GM12878 (cell line): ENCODE results near the gene DCAF11. TPM values are rescaled to one million over a fixed set of nuclear protein-coding genes. Genes with fewer than 3 reads are reported as not detected.

Experiments used
- ATAC-seq: fragments of 200-7000 bp; cut with Tn5 transposase; 3 replicates; pipeline ENCODE4 v1.9.1; 2020; ENCODE audit warnings: mild to moderate bottlenecking, moderate library complexity
- BruUV-seq: library from RNA; stranded (reverse); fragments of 400-500 nt; replicated peaks from 2 replicates; lab custom pipeline; 2021; lab: Mats Ljungman, UMichigan
- CTCF ChIA-PET: fragments of 300-600 bp; sonication (Branson Sonifier 250); formaldehyde crosslinking; extraction: SDS; loops from one replicate; lab custom pipeline; 2021; ENCODE audit warnings: inconsistent platforms; lab: Yijun Ruan, JAX
- POLR2A ChIA-PET: fragments of 350-600 bp; formaldehyde crosslinking; extraction: SDS; loops from one replicate; lab custom pipeline; 2021; ENCODE audit warnings: inconsistent platforms; lab: Charles Lee
- RAD21 ChIA-PET: fragments of 300-600 bp; sonication (Branson Sonifier 250); formaldehyde crosslinking; loops from one replicate; lab custom pipeline; 2023; ENCODE audit warnings: antibody characterized with exemption; ENCODE audit not compliant: unreplicated experiment; lab: Charles Lee
- SMC1A ChIA-PET: fragments of 300-600 bp; sonication (Branson Sonifier 250); formaldehyde crosslinking; loops from one replicate; lab custom pipeline; 2023; ENCODE audit not compliant: unreplicated experiment, uncharacterized antibody; lab: Charles Lee
- DNase-seq: peaks from one replicate; pipeline ENCODE4 v3.0.0-alpha.2; 2011; ENCODE audit warnings: low read depth, low spot score
- FAIRE-seq: peaks from 3 replicates; lab custom pipeline; 2011; peaks lifted over from hg19 to GRCh38; lab: Jason Lieb, UNC
- H2AFZ ChIP-seq: 2 replicates; pipeline ENCODE4 v1.6.0; 2011; ENCODE audit warnings: low read depth, low read length, control low read depth; ENCODE audit not compliant: control insufficient read depth
- H3K27ac ChIP-seq: 2 replicates; pipeline ENCODE4 v1.5.1; 2011; ENCODE audit warnings: control low read depth; ENCODE audit not compliant: control insufficient read depth, insufficient read depth
- H3K27me3 ChIP-seq, 2 experiments: replicated peaks in 1 of 2; 2 replicates each; pipeline versions ENCODE4 v1.6.0 to v1.6.1; 2011; ENCODE audit warnings: low read length in 1 of 2; ENCODE audit not compliant: control insufficient read depth in 2 of 2, insufficient read depth in 2 of 2
- H3K36me3 ChIP-seq, 2 experiments: 2 replicates each; pipeline ENCODE4 v1.5.1; 2011; ENCODE audit warnings: low read length in 1 of 2; ENCODE audit not compliant: control insufficient read depth in 2 of 2, insufficient read depth in 2 of 2
- H3K4me1 ChIP-seq: 2 replicates; pipeline ENCODE4 v1.6.1; 2011; ENCODE audit warnings: mild to moderate bottlenecking, low read length, moderate library complexity, mixed read lengths; ENCODE audit not compliant: control insufficient read depth, insufficient read depth
- H3K4me2 ChIP-seq: 2 replicates; pipeline ENCODE4 v1.6.0; 2011; ENCODE audit warnings: control low read depth; ENCODE audit not compliant: control insufficient read depth, insufficient read depth
- H3K4me3 ChIP-seq: fragments of 200-600 bp; sonication (generic); 2 replicates; pipeline ENCODE4 v1.5.1; 2016
- H3K79me2 ChIP-seq: 2 replicates; pipeline ENCODE4 v1.6.0; 2011; ENCODE audit warnings: low read length; ENCODE audit not compliant: control insufficient read depth, insufficient read depth
- H3K9ac ChIP-seq: 2 replicates; pipeline ENCODE4 v1.8.0; 2011; ENCODE audit warnings: low read length, control low read depth, mixed read lengths; ENCODE audit not compliant: control insufficient read depth, insufficient read depth
- H3K9me3 ChIP-seq: replicated peaks from 3 replicates; pipeline ENCODE4 v1.5.1; 2011; ENCODE audit warnings: mild to moderate bottlenecking, low read length; ENCODE audit not compliant: control insufficient read depth, insufficient read depth
- H4K20me1 ChIP-seq: 2 replicates; pipeline ENCODE4 v1.6.0; 2011; ENCODE audit not compliant: control insufficient read depth, insufficient read depth
- E2F4 ChIP-seq: IDR thresholded peaks from 2 replicates; pipeline ENCODE4 v1.6.1; 2012; ENCODE audit warnings: low read depth, low read length, improper control_type of control experiment
- EGR1 ChIP-seq, 2 experiments: IDR thresholded peaks; 1 replicate in 1 of 2; 2 replicates in 1 of 2; pipeline ENCODE4 v1.6.1; 2011 to 2012; ENCODE audit warnings: low read depth in 2 of 2, low read length in 2 of 2, borderline replicate concordance in 1 of 2, mild to moderate bottlenecking in 1 of 2, moderate library complexity in 1 of 2
- HDAC6 ChIP-seq: fragments of 200-600 bp; sonication (generic); IDR thresholded peaks from one replicate; pipeline ENCODE4 v1.8.0; 2017; ENCODE audit warnings: antibody characterized with exemption; ENCODE audit not compliant: unreplicated experiment
- IKZF2 ChIP-seq, 2 experiments: fragments of 450-650 bp; IDR thresholded peaks; 2 replicates each; pipeline ENCODE4 v1.6.1; 2017; ENCODE audit warnings: mild to moderate bottlenecking in 2 of 2, moderate library complexity in 2 of 2
- IRF3 ChIP-seq: fragments of 450-650 bp; IDR thresholded peaks from 2 replicates; pipeline ENCODE4 v1.6.1; 2014; ENCODE audit warnings: mild to moderate bottlenecking
- MXI1 ChIP-seq: fragments of 150-350 bp; IDR thresholded peaks from 2 replicates; pipeline ENCODE4 v1.6.1; 2011; ENCODE audit warnings: low read depth, mild to moderate bottlenecking, inconsistent platforms, low read length, improper control_type of control experiment
- MYC ChIP-seq: IDR thresholded peaks from 2 replicates; pipeline ENCODE4 v1.6.1; 2011; ENCODE audit warnings: mild to moderate bottlenecking, low read length, moderate library complexity, inconsistent platforms; ENCODE audit not compliant: insufficient read depth, insufficient replicate concordance, insufficient read length, severe bottlenecking
- NFYB ChIP-seq: IDR thresholded peaks from 2 replicates; pipeline ENCODE4 v1.6.1; 2011; ENCODE audit warnings: low read depth, mild to moderate bottlenecking, low read length, improper control_type of control experiment, moderate library complexity; ENCODE audit not compliant: insufficient read depth
- PAX8 ChIP-seq: fragments of 450-650 bp; IDR thresholded peaks from 2 replicates; pipeline ENCODE4 v1.6.1; 2017; ENCODE audit warnings: mild to moderate bottlenecking, moderate library complexity
- PBX3 ChIP-seq: IDR thresholded peaks from 2 replicates; pipeline ENCODE4 v1.6.1; 2011; ENCODE audit warnings: mild to moderate bottlenecking, low read depth, low read length, moderate library complexity; ENCODE audit not compliant: insufficient replicate concordance
- SMAD5 ChIP-seq: IDR thresholded peaks from 2 replicates; pipeline ENCODE4 v1.6.1; 2016; ENCODE audit warnings: antibody characterized with exemption, low read depth
- SMARCA5 ChIP-seq: fragments of 450-650 bp; IDR thresholded peaks from 2 replicates; pipeline ENCODE4 v1.6.1; 2017; ENCODE audit warnings: mild to moderate bottlenecking
- TARDBP ChIP-seq: IDR thresholded peaks from 2 replicates; pipeline ENCODE4 v1.6.1; 2016; ENCODE audit warnings: borderline replicate concordance
- TCF12 ChIP-seq: IDR thresholded peaks from 2 replicates; pipeline ENCODE4 v1.6.1; 2011; ENCODE audit warnings: low read depth, mild to moderate bottlenecking, low read length
- ZZZ3 ChIP-seq: IDR thresholded peaks from 2 replicates; pipeline ENCODE4 v1.6.1; 2011; ENCODE audit warnings: low read depth; ENCODE audit not compliant: control insufficient read depth, insufficient read length
- WGBS: methylation state at CpG from one replicate; pipeline ENCODE4 v1.1.6; 2016; ENCODE audit warnings: low lambda C conversion rate; ENCODE audit not compliant: insufficient replicate concordance, insufficient coverage; ENCODE audit errors: missing lambda C conversion rate; 5-methylcytosine and 5-hydroxymethylcytosine counted together
- in situ Hi-C: fragments of 300-500 bp; cut with MboI; formaldehyde crosslinking; loops from 9 replicates; pipeline ENCODE4 v1.14.3; 2018; ENCODE audit warnings: mixed read lengths
- intact Hi-C: fragments of 100-400 bp; cut with micrococcal nuclease; formaldehyde crosslinking; loops from one replicate; pipeline ENCODE4 v1.14.2; 2022; ENCODE audit not compliant: unreplicated experiment
- polyA plus RNA-seq, 11 experiments: library from polyadenylated mRNA; depleted of rRNA in 4 of 11; unstranded in 6 of 11; stranded (reverse) in 5 of 11; fragments of >200 nt; fragmentation: Nextera tagmentation in 4 of 11; fragmentation: Illumina TruSeq in 1 of 11; extraction: Ambion mirVana in 4 of 11; extraction: Trizol in 1 of 11; gene quantifications; 1 replicate in 1 of 11; 2 replicates in 10 of 11; pipeline versions ENCODE4 v1.2.1 to v1.2.3, GENCODE V29; 2011 to 2016; ENCODE audit warnings: inconsistent platforms in 2 of 11, missing spikeins in 2 of 11, low read depth in 1 of 11
- total RNA-seq, 4 experiments: library from RNA; depleted of rRNA in 3 of 4; stranded (reverse); fragments of >200 nt in 3 of 4; fragmentation: Illumina TruSeq in 1 of 4; extraction: Trizol in 1 of 4; gene quantifications; 2 replicates each; pipeline versions ENCODE4 v1.2.1 to v1.2.3, GENCODE V29; 2013 to 2021
- TF ChIP-seq, protein P1 (sequence below): fragments of 450-650 bp; IDR thresholded peaks from 2 replicates; pipeline ENCODE4 v1.6.1; 2017; ENCODE audit warnings: antibody characterized with exemption, mild to moderate bottlenecking, moderate library complexity

The DCAF11 gene
- total and polyA plus RNA-seq, 10 of the 15 experiments (the other 5 are each of a cell fraction or from before 2014, with no cell fraction given), result 13.4 to 91.2 (median 68.7) TPM

GRCh38 chr14:24122416-24122815 is 7.8 kb downstream of the DCAF11 start:
- in situ Hi-C loops, result loop anchor here (25.0 kb wide), 1 partner anchor 810 kb away; the partner anchor contains the start of genes BCL2L2, PABPN1 and PPP1R3E
- H3K27ac ChIP-seq, result no peak overlapping the region
- TF ChIP-seq MYC (no peak), IRF3 (no peak), TARDBP (no peak), SMARCA5 (no peak), EGR1 (IDR thresholded peaks at IDR 0.05; ENCODE audit: borderline replicate concordance in 1 of 2, low read depth in 2 of 2, low read length in 2 of 2) (no peak), ZZZ3 (no peak), MXI1 (no peak), PAX8 (no peak), SMAD5 (no peak), NFYB (no peak), IKZF2 (IDR thresholded peaks at IDR 0.05) (no peak), TCF12 (no peak), HDAC6 (no peak), PBX3 (no peak), E2F4 (no peak)
- TF ChIP-seq, protein P1, sequence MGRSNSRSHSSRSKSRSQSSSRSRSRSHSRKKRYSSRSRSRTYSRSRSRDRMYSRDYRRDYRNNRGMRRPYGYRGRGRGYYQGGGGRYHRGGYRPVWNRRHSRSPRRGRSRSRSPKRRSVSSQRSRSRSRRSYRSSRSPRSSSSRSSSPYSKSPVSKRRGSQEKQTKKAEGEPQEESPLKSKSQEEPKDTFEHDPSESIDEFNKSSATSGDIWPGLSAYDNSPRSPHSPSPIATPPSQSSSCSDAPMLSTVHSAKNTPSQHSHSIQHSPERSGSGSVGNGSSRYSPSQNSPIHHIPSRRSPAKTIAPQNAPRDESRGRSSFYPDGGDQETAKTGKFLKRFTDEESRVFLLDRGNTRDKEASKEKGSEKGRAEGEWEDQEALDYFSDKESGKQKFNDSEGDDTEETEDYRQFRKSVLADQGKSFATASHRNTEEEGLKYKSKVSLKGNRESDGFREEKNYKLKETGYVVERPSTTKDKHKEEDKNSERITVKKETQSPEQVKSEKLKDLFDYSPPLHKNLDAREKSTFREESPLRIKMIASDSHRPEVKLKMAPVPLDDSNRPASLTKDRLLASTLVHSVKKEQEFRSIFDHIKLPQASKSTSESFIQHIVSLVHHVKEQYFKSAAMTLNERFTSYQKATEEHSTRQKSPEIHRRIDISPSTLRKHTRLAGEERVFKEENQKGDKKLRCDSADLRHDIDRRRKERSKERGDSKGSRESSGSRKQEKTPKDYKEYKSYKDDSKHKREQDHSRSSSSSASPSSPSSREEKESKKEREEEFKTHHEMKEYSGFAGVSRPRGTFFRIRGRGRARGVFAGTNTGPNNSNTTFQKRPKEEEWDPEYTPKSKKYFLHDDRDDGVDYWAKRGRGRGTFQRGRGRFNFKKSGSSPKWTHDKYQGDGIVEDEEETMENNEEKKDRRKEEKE, result no peak

More at GRCh38 chr14:24122416-24122815, 7.8 kb downstream of the DCAF11 start:
- ChIA-PET SMC1A (interaction anchor here (0.7 to 1.2 kb wide), 2 partner anchors 9 to 32 kb away, joined by 4 read pairs; no protein-coding TSS in a partner anchor), RAD21 (no interaction called here), POLR2A (interaction anchor here (17.1 kb wide), 1 partner anchor 14 kb away, joined by 276 read pairs; the partner anchor contains the start of genes EMC9, FITM1 and PSME1), CTCF (interaction anchor here (0.6 to 0.8 kb wide), 2 partner anchors 13 to 14 kb away, joined by 3 read pairs; no protein-coding TSS in a partner anchor)
- Histone ChIP-seq H3K9me3 (no peaks in the 10 kb centered on the region), H2AFZ (no peak overlapping the region), H3K9ac (no peak overlapping the region), H3K36me3 (peaks cover 15 to 23% of the 10 kb centered on the region in 2 experiments), H3K4me2 (no peak overlapping the region), H3K4me3 (no peak overlapping the region), H4K20me1 (no peaks in the 10 kb centered on the region), H3K4me1 (peaks cover 19% of the 10 kb centered on the region), H3K79me2 (no peaks in the 10 kb centered on the region), H3K27me3 (no peaks in the 10 kb centered on the region)
- ATAC-seq (no peak), FAIRE-seq (no peak), DNase-seq (no peak)
- WGBS, result 89% methylated on average over 3 of the region's 4 CpGs
- BruUV-seq, result no TSS peak
- intact Hi-C loops, result no loop called here
